HG03103 (cell line): ENCODE data around the gene LRRK1.

Source experiments
- ATAC-seq: cut with Tn5 transposase; IDR thresholded peaks from one replicate; pipeline ENCODE4 v1.9.1; 2021; ENCODE audit warnings: low read depth; ENCODE audit not compliant: unreplicated experiment

The LRRK1 gene

DNA sequence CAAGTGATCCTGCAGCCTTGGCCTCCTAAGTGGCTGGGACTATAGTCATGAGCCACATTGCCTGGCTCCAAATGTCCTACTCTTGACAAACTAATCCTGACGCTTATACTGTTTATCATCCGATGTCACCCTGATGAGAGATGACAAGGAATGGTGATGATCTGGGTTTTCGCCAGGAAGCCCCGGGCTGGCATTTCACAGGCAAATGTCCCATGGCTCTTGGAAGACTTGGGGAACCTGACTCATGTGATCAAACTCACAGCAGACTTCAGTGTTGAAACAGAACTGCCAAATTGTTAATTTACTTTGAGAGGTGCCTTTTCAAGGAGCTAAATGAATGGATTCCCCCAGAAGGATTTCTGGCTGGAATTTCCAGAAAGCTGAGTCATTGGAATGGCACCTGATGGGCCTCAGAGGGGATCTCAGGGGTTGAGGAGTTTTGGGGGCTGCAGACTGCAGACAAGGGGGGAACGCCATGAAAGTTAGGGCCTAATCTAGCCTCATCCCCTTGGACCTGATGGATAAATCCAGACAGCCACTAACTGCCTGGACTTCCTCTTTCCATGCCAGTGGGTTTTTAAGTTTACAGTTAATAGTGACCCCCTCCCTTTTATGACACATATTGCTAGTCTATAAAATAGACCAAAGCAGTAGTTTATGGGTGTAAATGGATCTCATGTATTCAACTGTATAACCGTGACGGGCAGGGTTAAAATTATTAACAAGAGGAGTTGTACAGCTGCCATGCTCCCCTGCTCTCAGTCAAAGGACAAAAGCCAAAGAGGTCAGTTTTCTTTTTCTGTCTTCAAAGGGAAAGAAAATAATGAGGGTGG, 186.1 kb downstream of the LRRK1 start:
- no peak for ATAC-seq

DNA sequence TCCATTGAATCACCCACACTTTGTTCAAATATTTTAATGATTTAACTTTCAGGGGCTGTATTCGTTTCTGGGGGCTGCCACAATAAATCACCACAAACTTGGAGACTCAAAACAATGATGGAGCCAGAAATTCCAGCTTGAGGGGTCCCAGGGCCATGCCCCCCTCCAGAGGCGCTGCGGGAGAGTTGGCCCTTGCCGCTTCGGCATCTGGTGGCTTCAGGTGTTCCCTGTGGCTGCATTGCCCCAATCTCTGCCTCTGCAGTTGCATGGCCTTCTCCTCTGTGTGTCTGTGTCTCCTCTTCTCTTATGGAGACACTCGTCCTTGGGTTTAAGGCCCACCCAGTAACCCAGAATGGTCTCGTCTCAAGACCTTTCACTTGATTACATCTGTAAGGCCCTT, 187.9 kb downstream of the LRRK1 start:
- ATAC-seq = no peak

GRCh38 chr15:101107625-101108460, 188.7 kb downstream of the LRRK1 start:
- ATAC-seq = no peak

GRCh38 chr15:101108461-101108775, 189.3 kb downstream of the LRRK1 start:
- ATAC-seq = no peak

DNA sequence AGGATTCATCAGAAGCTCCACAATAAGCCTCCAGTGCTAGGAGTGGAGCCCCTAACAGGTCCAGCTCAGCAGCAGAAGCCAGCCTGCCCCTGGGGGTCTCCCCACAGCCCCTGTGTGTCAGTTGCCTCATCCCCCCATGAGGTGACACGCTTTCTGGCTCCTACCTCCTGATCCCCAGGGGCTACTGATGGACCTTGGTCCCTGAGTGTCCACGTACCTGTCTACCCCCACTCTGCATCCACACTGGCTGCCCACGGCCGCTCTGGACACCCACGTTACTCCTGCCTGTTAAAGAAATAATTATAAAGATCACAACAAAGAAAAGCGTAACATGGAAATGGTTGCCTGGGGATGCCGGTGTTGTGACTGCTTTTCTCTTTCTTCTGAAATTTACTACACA, 189.6 kb downstream of the LRRK1 start:
- ATAC-seq = no peak

DNA sequence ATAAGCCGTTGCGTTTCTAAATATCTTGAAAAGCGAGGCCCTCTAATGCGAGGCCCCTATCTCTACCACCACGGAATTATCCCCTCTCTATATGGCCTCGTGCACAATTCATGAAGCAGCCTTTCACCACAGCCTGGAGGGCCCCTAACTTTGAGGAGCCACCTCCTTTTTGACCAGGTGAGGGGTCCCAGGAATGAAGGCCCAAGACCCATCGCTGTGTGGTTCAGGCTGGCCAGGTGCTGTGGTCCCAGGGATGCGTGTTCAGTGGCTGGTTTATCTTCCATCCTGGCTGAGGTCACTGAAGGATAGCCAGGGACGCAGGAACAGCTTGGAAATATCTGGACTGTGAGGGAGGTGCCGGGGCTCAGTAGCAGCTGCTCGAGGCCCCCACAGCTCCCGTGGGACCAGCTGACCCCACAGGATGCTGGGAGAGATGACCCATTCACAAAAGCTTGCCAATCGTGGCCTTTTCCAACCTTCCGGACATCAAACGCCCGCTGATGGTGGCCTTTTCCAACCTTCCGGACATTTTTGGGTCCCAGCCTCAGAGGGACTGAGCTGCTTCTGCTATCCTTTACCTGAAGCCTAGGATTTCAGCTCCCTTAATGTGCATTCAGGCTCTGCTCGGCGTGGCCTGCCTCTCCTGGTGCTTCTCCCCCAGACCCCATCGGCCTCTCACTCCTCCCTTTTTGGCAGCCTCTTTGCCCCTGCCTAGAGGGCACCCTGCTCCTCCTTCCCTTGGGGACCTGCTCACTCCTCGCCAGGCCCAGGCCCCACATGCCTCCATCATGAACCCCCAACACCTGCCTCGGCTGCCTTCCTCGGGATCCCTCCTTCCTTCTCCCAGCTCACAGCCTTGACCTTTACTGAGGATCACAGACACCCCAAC, 191.8 kb downstream of the LRRK1 start:
- no peak for ATAC-seq

DNA sequence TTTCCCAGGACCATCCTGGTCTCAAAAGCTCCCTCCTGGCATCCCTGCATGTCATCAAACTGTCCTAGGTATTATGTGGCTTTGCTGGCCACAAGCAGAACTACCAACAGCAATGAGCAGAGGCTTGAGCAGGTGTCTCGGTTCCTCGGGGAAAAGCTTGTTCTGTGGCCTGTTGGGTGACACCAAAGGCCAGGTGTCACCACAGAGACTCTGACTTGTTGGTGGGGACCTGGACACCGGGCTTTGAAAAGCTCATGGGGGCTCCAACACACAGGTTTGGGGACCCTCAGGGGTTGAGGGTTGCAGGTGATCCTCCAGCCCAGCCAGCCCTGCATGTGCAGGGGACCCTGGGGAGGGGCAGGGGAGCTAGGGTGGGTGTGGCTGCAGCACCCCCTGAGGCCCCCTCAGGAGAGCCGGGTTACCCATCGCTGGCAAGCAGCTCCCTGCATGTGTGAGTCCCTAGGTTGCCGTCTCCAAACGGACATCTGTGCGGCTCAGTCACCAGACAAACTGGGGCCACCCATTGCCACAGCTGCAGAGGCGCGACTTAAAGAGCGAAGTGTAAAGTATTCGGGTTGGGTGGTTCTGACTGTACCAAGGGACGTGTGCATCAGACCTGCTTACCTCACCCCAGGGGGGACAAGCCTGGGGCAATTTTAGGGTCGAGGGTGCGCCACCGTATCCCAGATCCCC, 192.6 kb downstream of the LRRK1 start:
- ATAC-seq = no peak

GRCh38 chr15:101112336-101113113, 193.4 kb downstream of the LRRK1 start:
- ATAC-seq = no peak

DNA sequence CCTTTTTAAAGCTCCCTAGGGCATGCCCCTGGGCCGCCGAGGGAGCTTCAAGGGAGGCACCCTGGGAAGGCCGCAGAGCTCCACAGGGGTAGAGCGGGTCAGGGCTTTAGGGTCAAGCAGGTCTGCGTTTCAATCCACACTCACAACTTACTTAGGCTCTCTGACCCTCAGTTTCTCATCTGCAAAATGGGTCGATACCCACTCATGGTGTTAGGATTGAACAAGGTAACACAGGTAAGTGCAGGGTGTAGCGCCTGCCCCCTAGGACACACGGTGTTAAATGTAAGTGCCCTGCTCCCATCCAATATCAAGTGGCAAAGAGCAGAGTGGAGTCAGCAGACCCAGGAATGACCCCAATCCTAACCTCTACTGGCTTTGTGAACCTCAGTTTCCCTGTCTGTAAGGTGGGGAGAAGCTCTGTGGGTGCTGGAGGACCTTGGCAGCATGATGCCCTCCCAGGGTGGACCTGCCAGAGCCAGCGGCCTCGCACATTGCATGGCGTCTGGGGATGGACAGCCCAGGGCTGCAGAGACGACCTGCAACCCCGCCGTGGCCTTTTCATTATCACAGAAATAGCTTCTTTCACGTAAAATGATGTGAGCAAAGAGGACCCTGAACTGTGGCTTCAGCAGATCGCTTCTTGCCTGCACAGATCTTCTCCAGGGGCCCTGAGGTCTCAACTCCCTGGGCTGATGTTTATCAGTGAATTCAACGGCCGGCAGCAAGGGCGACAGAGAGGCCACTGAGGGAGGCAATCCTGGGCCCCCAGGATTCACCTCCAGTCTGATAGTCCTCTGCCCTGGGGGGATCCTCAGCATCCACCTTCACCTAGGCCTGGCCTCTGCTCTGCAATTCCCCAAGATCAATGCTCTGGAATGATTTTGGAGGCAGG, 194.2 kb downstream of the LRRK1 start:
- no peak for ATAC-seq

GRCh38 chr15:101114166-101114565, 195.0 kb downstream of the LRRK1 start:
- no peak for ATAC-seq

DNA sequence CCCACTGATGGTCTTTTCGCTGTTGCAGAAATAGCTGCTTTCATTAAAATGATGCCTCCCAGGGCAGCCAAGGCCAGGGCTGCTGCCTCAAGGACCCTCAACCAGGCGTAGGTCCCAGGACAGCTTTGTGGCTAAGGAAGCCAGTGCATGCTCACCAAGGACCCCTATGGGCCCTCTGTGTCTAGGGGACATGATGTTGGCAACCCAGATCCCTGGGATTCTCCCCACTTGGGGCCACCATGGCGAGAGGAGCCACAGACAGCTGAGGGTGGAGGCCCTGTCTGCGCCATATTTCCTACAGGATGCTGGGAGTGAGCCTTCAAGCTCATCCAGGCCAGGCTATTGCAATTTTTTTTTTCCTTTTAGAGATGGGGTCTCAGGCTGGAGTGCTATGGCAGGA, 195.5 kb downstream of the LRRK1 start:
- ATAC-seq = no peak

GRCh38 chr15:101115393-101115785, 196.2 kb downstream of the LRRK1 start:
- ATAC-seq = no peak

DNA sequence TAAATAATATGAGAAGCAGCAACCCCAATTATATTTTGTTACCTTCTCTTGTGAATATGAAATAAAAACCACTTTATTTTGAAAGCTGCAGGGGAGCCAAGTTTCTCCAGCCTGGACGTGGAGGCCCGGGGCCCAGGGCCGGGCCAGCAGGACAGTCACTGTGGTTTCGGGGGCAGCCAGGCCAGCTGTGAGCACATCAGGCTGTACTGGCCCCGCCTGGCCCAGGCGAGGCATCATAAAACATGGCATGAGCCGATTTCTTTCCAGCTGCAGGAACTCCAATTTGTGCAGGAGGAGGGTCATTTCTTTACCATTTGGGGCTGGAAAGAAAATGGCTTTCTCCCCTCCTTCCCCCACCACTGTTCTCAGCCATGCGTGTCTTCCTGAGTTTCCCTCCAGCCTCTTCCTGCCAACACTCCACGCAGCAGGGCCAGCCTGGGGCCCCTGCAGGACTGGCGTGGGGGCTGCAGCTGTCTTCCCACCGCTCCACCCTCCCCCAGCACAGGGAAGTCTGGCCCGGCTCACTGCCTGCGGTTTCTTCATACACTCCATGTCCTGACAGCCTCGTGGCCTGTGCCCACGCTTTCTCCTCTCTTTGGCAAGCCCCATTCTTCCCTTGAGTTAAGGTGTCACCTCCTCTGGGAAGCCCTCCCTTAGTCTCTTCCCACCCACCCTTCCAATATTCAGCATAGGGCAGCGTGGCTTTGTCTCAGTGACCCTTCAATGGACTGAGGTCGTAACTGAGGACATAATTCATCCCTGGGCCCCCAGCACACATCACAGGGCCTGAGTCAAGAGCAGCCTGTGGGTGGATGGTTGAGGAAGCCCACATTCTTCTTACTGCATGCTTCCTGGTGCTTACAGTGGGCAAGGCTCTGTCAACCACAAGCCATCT, 196.9 kb downstream of the LRRK1 start:
- ATAC-seq = no peak

DNA sequence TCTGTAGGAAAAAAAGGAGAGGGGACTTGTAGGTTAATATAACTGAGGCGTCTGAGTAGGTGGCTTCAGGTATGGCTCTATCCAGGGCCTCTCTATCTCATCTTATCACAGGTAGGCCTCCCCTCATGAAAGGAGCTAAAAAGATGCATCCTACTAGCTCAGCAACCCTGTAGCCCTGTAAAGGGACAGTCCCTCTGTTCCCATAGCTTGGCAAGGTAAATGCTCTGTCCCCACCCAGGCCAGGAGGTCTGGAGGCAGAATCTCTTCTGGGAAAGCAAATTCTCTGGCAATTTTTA, 197.5 kb downstream of the LRRK1 start:
- no peak for ATAC-seq

DNA sequence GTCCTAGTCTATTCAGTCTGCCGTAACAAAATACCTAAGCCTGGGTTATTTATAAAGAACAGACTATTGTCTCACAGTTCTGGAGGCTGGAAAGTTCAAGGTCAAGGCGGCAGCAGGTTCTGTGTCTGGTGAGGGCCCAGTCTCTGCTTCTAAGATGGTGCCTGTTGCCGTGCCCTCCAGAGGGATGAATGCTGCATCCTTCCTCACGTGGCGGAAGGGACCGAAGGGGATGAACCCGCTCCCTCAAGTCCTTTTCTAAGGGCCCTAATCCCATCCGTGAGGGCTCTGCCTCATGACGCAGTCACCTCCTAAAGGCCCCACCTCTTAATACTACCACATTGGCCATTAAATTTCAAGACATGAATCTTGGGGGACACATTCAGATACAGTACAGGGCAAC, 199.0 kb downstream of the LRRK1 start:
- no peak for ATAC-seq

GRCh38 chr15:101118615-101119014, 199.5 kb downstream of the LRRK1 start:
- no peak for ATAC-seq

DNA sequence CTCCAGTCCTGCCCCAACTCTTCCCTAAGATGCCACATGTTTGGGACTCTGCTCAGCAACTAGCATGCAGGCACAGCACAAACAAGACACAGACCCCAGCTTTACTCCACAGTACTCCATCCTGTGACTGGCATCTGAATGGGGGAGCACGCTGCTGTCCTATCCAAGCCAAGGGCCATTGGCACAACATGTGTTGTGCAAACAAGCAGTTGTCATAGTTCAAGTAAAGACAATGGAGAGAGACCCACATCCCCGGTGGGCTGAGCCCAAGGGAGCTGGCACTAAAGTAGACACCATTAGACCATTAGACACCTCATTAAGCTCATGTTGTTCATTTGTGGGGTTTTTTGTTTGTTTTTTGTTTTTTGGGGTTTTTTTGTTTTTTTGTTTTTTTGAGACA, 200.0 kb downstream of the LRRK1 start:
- ATAC-seq = no peak
